ENCODE results near the gene RAB5A. TPM values are rescaled to one million over a fixed set of nuclear protein-coding genes. Genes with fewer than 3 reads are reported as not detected.
"Not testable (repeated sequence)": the region's sequence is repeated elsewhere in the genome, so short reads cannot be mapped to it uniquely, and the experiment has no call there.

The RAB5A gene
- total and polyA plus RNA-seq, 9 donors, result 24.6 to 65.8 (median 46.9) TPM

GRCh38 chr3:19972054-19972453 is 25.2 kb downstream of the RAB5A start:
- Histone ChIP-seq H3K27me3 (no peaks in the 10 kb centered on the region), H3K27ac (no peak overlapping the region), H3K4me3 (no peak overlapping the region), H3K4me1 (ENCODE audit: insufficient read depth) (peaks cover 7% of the 10 kb centered on the region), H3K36me3 (no peaks in the 10 kb centered on the region), H3K9me3 (no peaks in the 10 kb centered on the region)
- intact Hi-C loops (cut with DNase I), result no loop called here
- 16 to 25% (median 21%) methylated on average over 3 of the region's 3 CpGs for WGBS, 3 donors
- DNase-seq, result no peak
- TF ChIP-seq POLR2A (IDR thresholded peaks at IDR 0.05), result no peak
- TF ChIP-seq EP300 (IDR thresholded peaks at IDR 0.05), result no peak
- TF ChIP-seq CTCF (IDR thresholded peaks at IDR 0.05), result no peak

GRCh38 chr3:19988904-19989303 is 42.0 kb downstream of the RAB5A start:
- H3K4me3 ChIP-seq; H3K36me3 ChIP-seq; intact Hi-C loops (cut with DNase I); H3K4me1 ChIP-seq (ENCODE audit: insufficient read depth); H3K9me3 ChIP-seq; H3K27ac ChIP-seq; H3K27me3 ChIP-seq; DNase-seq: not testable (repeated sequence)
- WGBS, 3 donors, result 93 to 97% (median 94%) methylated on average over 8 of the region's 8 CpGs

- DNase-seq, result no peak
- Histone ChIP-seq H3K27ac (no peak overlapping the region), H3K4me3 (no peak overlapping the region), H3K27me3 (no peaks in the 10 kb centered on the region), H3K4me1 (ENCODE audit: insufficient read depth) (no peaks in the 10 kb centered on the region), H3K9me3 (no peaks in the 10 kb centered on the region), H3K36me3 (no peaks in the 10 kb centered on the region)
- WGBS, 3 donors, result 74 to 87% (median 79%) methylated on average over 2 of the region's 2 CpGs
- intact Hi-C loops (cut with DNase I), result no loop called here
- TF ChIP-seq EP300 (IDR thresholded peaks at IDR 0.05), result no peak
- TF ChIP-seq CTCF (IDR thresholded peaks at IDR 0.05), result no peak
- no peak for TF ChIP-seq POLR2A (IDR thresholded peaks at IDR 0.05)
Measured at GRCh38 chr3:19994796-19995195, 47.9 kb downstream of the RAB5A start.

GRCh38 chr3:19997502-19997901 is 50.6 kb downstream of the RAB5A start:
- WGBS, 3 donors, result 92 to 96% (median 93%) methylated on average over 4 of the region's 4 CpGs
- no peak for TF ChIP-seq POLR2A (IDR thresholded peaks at IDR 0.05)
- TF ChIP-seq CTCF (IDR thresholded peaks at IDR 0.05), result no peak
- TF ChIP-seq EP300 (IDR thresholded peaks at IDR 0.05), result no peak

GRCh38 chr3:20001932-20002331 is 55.0 kb downstream of the RAB5A start:
- Histone ChIP-seq H3K27ac (no peak overlapping the region), H3K4me3 (no peak overlapping the region), H3K4me1 (ENCODE audit: insufficient read depth) (no peaks in the 10 kb centered on the region), H3K9me3 (no peaks in the 10 kb centered on the region), H3K36me3 (no peaks in the 10 kb centered on the region), H3K27me3 (no peaks in the 10 kb centered on the region)
- DNase-seq, result no peak
- intact Hi-C loops (cut with DNase I), result no loop called here
- TF ChIP-seq POLR2A (IDR thresholded peaks at IDR 0.05) (no peak), CTCF (IDR thresholded peaks at IDR 0.05) (no peak), EP300 (IDR thresholded peaks at IDR 0.05) (no peak)
- WGBS, 3 donors, result 13 to 39% (median 15%) methylated on average over 3 of the region's 3 CpGs

More at GRCh38 chr3:19997502-19997901, 50.6 kb downstream of the RAB5A start:
- Histone ChIP-seq H3K36me3 (no peaks in the 10 kb centered on the region), H3K27me3 (no peaks in the 10 kb centered on the region), H3K9me3 (no peaks in the 10 kb centered on the region), H3K4me3 (no peak overlapping the region), H3K4me1 (ENCODE audit: insufficient read depth) (no peaks in the 10 kb centered on the region), H3K27ac (no peak overlapping the region)
- no peak for DNase-seq
- intact Hi-C loops (cut with DNase I), result no loop called here

All from ovary (tissue), 9 donors.